SKM-1 (cell line): Measurements from ENCODE around the gene GNB2.

Experiments used
- DNase-seq: peaks from one replicate; lab custom pipeline; 2025; ENCODE audit not compliant: unreplicated experiment; lab: John Stamatoyannopoulos, UW

The GNB2 gene

GRCh38 chr7:100680576-100681271, 7.2 kb downstream of the GNB2 start:
- no peak for DNase-seq

DNA sequence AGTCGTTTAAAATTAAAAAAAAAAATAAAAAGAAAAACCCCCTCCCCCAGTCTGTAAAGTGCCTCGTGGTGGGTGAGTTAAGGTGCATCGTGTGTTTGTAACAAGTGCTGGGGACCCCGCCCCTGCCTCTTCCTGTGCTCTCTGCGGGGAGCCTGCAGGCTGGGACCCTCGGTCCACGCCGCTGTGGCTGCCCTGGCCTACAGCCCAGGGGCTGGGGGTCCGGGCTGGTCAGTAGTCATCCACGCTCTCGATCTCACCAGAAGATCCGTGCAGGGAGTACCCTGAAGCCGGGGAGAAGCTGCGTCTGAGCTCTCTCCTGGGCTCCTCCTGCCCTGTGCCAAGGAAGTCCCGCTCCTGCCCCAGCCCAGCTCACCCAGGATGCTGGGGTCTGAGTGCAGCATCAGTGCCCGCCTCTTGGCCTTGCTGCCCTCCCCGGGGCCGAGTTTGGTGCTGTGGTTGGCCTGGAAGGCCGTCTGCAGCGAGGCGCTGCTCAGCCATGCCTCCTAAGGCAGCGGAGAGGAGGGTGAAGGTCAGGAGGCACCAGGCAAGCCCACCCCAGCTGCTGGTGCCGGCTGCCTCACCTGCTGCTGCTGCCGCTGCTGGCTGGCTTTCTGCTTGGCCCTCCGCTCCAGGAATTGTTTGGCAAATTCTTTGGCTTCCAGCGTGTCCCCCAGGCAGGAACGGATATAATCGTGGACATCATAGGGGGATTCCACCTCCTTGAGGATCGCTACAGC, 8.1 kb downstream of the GNB2 start:
- no peak for DNase-seq

- DNase-seq: no peak
These were observed 8.7 kb downstream of the GNB2 start for GRCh38 chr7:100682228-100682741.

DNA sequence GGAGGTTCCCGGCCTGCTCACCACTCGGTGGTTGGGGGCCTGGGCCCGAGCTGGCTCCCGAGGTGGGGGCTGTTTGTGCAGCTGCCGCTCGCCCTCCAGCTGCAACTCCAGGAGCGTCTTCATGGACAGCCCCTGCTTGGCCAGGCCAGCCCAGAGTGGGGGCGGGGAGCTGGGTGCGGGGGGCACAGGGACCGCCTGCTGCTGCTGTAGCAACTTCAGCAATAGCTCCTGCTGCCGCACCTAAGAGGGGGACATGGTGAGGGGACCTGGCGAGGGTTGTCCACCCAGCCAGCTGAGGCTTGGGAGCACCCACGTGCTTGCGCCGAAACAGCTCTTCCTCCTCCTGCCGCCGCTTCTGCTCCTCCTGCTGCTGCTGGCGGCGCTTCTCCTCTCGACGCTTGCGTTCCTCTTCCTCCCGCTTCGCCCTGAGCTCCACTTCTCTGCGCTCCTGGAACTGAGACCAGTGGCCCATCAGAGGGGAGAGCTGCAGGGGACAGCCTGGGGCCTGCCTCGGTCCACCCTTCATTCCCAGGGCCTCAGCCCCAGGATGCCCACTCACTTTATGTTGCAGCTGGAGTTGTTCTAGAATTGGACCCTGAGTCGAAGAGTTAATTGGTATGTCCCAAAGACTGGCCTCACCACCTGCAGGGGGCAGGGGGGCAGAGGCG, 9.6 kb downstream of the GNB2 start:
- no peak for DNase-seq

DNA sequence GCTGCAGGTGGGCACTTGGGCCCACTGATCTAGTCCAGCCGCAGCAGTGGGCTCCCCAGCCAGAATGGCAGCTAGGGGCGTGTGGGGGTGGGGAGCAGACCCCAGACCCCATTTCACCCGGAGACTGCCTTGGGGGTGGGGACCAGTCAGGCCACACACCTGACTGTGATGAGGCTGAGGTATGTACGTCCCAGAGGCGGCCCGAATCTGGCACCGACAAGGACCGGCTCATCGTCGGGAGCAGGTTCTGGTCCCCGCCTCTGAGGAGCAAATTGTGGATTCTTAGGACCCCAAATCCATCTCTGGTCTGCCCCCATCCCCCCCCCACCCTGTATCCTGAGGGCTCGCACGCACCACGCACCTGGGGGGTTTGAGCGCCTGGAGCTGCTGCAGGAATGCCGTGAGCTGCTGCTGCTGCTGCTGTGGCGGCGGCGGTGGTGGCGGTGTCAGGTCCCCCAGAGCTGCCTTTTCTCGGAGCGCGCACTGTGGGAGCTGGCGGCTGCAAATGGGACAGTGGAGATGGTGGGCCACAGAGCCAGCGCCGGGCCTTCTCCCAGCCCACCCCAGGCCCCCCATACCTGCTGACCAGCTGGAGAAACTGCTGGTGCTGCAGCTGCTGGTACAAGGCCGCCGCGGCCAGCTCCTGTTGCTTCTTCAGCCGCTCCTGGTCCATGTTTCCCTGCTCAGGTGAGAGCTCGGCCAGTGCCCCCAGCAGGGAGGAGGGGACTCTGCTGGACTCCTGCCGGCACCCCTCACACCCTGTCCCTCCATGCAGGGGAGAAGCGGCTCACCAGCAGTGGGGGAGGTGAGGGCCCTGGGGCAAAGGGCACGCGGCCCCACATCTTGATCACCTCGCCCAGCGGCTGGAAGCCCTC, 10.4 kb downstream of the GNB2 start:
- DNase-seq: no peak

GRCh38 chr7:100684534-100685042, 11.0 kb downstream of the GNB2 start:
- DNase-seq: no peak

DNA sequence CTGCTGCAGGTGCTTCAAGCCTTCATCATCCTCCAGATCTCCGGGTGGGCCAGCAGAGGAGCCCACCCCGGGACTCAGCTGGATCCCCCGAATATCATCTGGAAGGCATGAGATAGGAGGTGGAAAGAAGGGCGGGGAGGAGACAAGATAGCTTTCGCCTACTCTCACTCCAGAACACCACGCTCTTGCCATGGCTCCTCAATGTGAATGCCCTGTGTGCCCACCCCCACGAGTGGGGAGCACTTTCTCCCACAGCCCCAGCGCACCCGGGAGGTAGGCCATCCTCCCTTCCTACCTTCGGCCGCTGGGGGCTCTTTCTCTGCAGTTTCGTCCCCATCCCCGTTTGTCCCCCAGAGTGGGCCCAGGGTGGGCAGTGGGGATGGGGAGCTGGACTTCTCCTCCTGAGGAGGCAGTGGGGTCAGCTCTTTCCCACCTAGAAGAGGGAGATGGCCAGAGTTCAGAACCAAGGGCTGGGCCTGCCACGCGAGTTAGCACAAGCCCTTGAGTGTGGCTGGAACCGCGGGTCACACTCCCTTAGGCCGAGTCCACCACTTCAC, 11.6 kb downstream of the GNB2 start:
- no peak for DNase-seq

GRCh38 chr7:100685631-100686145, 12.1 kb downstream of the GNB2 start:
- DNase-seq: no peak

DNA sequence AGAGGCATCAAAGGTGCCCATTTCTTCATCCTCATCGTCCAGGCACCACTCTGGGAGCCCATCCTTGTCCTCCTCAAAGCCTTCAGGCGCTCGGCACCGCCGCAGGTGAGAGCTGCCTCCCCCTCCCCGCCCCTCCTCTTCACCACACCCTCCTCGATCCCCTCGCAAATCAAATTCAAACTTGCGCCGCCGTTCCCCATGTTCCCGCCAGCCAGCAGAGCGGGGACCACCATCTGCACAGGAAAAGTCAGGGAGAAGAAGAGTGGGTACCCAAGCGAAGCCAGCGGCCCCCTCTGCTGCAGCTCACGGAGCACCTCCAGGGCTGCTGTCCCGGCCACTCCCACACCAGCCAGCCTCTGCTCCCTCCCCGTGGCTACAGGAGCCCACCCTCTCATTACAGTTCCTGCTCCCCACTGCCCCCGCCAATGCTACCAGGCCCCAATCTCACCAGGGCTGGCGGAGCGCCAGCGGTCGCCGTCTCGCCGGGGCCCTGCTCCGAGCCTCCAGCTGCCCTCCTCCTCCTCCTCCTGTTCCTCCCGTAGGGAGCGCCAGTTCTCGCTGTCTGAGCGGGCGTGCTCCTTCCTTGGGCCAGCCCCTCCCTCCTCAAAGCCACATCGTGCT, 12.8 kb downstream of the GNB2 start:
- no peak for DNase-seq

DNA sequence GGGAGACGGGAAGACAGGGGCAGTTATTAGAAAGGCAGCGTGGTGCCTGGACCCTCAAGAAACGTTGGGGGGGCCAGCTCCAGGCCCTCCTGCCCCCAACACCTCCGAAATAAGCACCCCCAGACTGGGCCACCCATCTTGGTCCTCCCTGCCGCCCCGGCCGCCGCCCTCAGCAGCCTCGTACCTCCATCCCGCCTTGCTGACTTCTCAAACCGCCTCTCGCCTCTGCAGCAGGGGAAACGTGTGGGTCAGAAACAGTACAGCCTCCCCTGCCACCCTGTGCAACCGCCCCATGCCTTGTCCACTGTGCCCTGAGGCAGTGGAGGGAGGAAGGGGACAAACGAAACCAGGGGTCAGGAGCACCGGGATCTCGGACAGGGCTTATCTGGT, 13.3 kb downstream of the GNB2 start:
- DNase-seq: no peak

DNA sequence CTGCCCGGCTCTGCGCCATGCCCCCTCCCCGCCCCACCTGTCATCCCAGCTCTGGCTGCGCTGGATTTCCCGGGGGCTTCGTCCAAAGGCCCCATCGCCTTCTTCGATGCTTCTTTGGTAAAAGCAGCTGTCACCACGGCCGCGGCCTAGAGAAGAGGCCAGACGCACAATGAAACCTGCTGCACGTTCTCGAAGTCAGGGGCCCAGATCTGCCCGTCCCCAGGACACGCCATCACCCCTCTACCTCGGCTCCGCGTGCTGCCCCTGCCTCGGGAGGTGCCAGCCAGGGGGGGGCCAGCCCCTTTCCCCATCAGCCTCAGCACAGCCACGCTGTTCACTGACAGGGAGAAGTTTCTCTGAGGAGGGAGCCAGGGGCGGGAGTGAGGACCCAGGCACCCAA, 13.7 kb downstream of the GNB2 start:
- no peak for DNase-seq

DNA sequence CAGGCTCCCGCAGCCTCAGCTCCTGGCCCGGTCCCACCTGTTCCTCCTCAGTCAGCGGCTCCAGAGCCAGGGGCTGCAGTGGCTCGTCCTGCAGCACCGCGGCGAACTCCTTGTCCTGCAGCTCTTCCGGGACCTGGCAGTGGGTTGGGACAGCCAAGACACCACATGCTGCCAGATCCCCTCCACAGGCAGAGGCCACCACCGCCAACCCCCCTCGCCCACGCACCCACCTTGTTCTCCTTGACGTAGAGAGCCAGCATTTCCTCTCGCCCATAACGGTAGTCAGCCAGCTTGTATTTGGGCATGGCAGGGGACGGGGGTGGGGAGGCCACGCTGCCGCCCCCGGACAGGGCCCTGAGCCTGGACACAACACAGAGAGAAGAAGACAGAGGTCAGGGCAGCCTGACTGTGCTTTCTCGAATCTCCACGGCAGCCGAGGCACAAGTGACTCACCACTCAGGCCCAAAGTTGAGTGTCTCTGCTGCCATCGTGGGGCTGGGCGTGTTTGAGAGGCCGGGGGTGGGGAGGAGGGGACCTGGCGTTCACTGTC, 14.3 kb downstream of the GNB2 start:
- DNase-seq: no peak

DNA sequence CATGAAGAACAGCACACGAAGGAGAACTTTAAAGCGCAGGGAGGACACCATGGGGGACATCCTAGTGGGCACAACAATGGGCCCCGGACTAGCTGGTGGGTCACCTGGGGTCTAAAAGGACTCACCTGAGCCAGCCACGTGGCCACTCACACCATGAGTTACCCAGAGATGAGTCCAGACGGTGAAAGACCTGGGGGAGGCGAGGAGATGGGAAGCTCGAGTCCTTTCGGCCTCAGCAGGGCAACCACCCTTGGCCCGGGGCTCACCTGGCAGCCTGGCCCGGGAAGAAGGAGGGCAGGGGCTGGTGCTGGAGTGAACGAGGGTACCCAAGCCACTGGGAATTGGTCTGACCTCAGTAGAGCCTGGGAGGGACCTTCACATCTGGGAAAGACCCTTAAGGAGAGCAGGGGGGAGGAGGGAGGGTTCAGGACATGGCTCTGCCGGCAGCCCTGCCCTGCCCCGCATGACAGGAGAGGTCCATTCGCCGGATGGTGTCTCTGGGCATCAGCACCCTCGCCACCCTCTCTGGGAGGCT, 14.9 kb downstream of the GNB2 start:
- no peak for DNase-seq

DNA sequence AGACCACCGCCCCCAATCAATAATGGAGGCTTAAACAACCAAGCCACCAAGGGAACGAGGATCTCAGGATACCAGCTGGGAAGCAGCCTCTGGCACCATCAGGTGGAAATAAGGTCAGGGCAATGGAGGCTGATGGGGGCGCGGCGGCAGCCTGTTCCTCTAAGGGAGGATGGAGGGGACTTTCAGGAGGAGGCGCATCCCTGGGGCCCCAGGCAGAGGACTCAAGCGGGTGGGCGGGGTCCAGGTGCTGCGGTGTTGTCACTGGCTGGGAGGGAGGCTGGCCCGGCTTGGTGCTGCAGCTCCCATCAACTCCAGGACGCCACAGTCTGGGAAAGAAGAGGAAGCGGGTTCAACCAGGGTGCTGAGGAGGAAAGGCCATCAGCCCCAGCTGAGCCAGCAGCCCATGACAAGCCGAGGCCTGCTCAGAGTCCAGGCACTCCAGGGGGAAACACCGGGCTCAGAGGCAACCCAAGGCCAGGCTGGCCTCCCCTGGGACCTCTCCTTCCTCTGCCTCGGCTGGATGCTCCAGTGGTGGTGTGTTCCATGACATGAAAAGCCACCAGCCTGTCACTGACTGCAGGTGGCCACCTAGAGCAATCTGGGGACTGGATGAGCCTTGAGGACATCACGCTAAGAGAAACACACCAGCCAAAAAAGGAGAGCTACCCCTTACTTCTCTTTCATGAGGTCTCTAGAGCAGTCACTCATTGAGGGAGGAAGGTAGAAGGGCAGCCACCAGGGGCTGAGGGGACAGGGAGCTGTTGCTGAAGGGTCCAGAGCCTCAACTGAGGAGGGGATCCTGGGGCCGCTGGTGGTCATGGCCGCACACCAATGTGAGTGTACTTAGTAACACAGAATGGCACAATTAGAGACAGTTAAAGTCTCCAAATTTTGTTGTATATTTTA, 15.9 kb downstream of the GNB2 start:
- DNase-seq: no peak

- DNase-seq: peak; percentile 72
These were observed 18.4 kb downstream of the GNB2 start for GRCh38 chr7:100691676-100692577.

DNA sequence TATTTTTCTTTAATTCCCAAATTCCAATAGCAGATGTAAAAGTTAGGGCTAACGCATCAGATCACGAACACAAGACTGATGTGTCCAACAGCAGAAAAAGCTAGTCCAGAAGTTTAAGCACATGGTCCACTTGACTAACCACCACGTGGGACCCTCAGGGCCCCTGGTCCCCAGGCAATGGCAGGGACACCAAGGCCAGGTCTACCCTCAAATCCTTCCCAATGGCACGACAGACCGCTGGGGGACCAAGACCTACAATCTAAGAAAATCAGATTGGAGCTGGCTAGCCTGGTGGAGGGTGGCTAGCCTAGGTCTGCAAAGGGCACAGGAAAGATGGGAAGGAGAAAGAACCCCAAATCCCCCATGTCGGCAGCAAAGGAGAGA, 19.0 kb downstream of the GNB2 start:
- no peak for DNase-seq
